ENCODE data around the gene SKIL.

Gene SKIL

GRCh38 chr3:170337420-170337819 is 20.1 kb upstream of the SKIL start:
- TF ChIP-seq EGR1 (IDR thresholded peaks at IDR 0.05) (no peak), CEBPB (IDR thresholded peaks at IDR 0.05) (no peak), ZBTB7A (IDR thresholded peaks at IDR 0.05; ENCODE audit: low read depth) (no peak)

GRCh38 chr3:170338690-170339340 is 18.7 kb upstream of the SKIL start:
- TF ChIP-seq RAD21 (IDR thresholded peaks at IDR 0.05; ENCODE audit: low read depth) (no peak), TCF12 (IDR thresholded peaks at IDR 0.05; ENCODE audit: low read depth) (no peak), USF1 (IDR thresholded peaks at IDR 0.05) (peak; percentile 65)

GRCh38 chr3:170343859-170344258 is 13.7 kb upstream of the SKIL start:
- TF ChIP-seq TEAD4 (IDR thresholded peaks at IDR 0.05) = peak; percentile 54
- TF ChIP-seq NFIC (IDR thresholded peaks at IDR 0.05) = 0 out of 2 replicates have a peak, but pooled peaks have one; percentile 47
- peak; percentile 80; the same call in 1 of the 2 replicates for TF ChIP-seq EP300 (IDR thresholded peaks at IDR 0.05; ENCODE audit: borderline replicate concordance)
- TF ChIP-seq TCF12 (IDR thresholded peaks at IDR 0.05; ENCODE audit: low read depth) = peak; percentile 73
- 0 out of 2 replicates have a peak, but pooled peaks have one; percentile 55 for TF ChIP-seq YY1 (IDR thresholded peaks at IDR 0.05; ENCODE audit: low read depth)
- TF ChIP-seq FOXM1 (IDR thresholded peaks at IDR 0.05; ENCODE audit: borderline replicate concordance, low read depth) = peak; percentile 47; the same call in 1 of the 2 replicates

GRCh38 chr3:170344971-170345370 is 12.5 kb upstream of the SKIL start:
- TF ChIP-seq NFIC (IDR thresholded peaks at IDR 0.05) = no peak
- no peak for TF ChIP-seq CEBPB (IDR thresholded peaks at IDR 0.05)
- TF ChIP-seq YY1 (IDR thresholded peaks at IDR 0.05; ENCODE audit: low read depth) = no peak
- no peak for TF ChIP-seq MAX (IDR thresholded peaks at IDR 0.05)
- no peak for TF ChIP-seq ZBTB7A (IDR thresholded peaks at IDR 0.05; ENCODE audit: low read depth)
- no peak for TF ChIP-seq TCF12 (IDR thresholded peaks at IDR 0.05; ENCODE audit: low read depth)
- no peak for TF ChIP-seq EGR1 (IDR thresholded peaks at IDR 0.05)
- TF ChIP-seq FOXM1 (IDR thresholded peaks at IDR 0.05; ENCODE audit: borderline replicate concordance, low read depth) = no peak
- TF ChIP-seq USF1 (IDR thresholded peaks at IDR 0.05) = no peak
- no peak for TF ChIP-seq EP300 (IDR thresholded peaks at IDR 0.05; ENCODE audit: borderline replicate concordance)
- no peak for TF ChIP-seq RAD21 (IDR thresholded peaks at IDR 0.05; ENCODE audit: low read depth)
- TF ChIP-seq CREB1 (IDR thresholded peaks at IDR 0.05; ENCODE audit: low read depth) = no peak
- TF ChIP-seq TEAD4 (IDR thresholded peaks at IDR 0.05) = no peak
- no peak for TF ChIP-seq TAF1 (IDR thresholded peaks at IDR 0.05; ENCODE audit: low read depth)
- TF ChIP-seq REST (IDR thresholded peaks at IDR 0.05; ENCODE audit: low read depth) = no peak

GRCh38 chr3:170346481-170347392 is 10.8 kb upstream of the SKIL start:
- TF ChIP-seq NFIC (IDR thresholded peaks at IDR 0.05) (no peak), TCF12 (IDR thresholded peaks at IDR 0.05; ENCODE audit: low read depth) (no peak), TAF1 (IDR thresholded peaks at IDR 0.05; ENCODE audit: low read depth) (no peak), YY1 (IDR thresholded peaks at IDR 0.05; ENCODE audit: low read depth) (no peak), FOXM1 (IDR thresholded peaks at IDR 0.05; ENCODE audit: borderline replicate concordance, low read depth) (no peak), CREB1 (IDR thresholded peaks at IDR 0.05; ENCODE audit: low read depth) (no peak), MAX (IDR thresholded peaks at IDR 0.05) (no peak), TEAD4 (IDR thresholded peaks at IDR 0.05) (no peak), USF1 (IDR thresholded peaks at IDR 0.05) (no peak), EP300 (IDR thresholded peaks at IDR 0.05; ENCODE audit: borderline replicate concordance) (no peak), RAD21 (IDR thresholded peaks at IDR 0.05; ENCODE audit: low read depth) (no peak), CEBPB (IDR thresholded peaks at IDR 0.05) (no peak), REST (IDR thresholded peaks at IDR 0.05; ENCODE audit: low read depth) (no peak), EGR1 (IDR thresholded peaks at IDR 0.05) (no peak)
